HG03575 (cell line): Measurements from ENCODE around the gene MAFB.

Source experiments
- ATAC-seq: cut with Tn5 transposase; IDR thresholded peaks from one replicate; pipeline ENCODE4 v1.9.1; 2021; ENCODE audit not compliant: unreplicated experiment, insufficient number of reproducible peaks, low FRiP score; ENCODE audit errors: extremely low read depth

The MAFB gene

DNA sequence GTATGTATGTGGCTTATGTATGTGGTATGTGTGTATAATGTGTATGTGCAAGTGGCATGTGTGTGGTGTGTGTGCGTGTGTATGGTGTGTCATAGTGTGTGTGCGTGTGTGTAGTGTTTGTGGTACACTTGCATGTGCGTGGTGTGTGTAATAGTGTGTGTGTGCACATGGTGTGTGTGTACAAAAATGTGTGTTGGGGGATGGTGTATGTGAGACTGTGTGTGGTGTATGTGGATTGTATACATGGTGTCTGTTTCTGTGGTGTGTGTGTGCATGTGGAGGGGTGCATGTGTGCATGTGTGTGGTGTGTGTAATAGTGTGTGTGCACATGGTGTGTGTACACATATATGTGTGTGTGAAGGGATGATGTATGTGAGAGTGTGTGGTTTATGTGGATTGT is 21.5 kb downstream of the MAFB start:
- ATAC-seq: no peak

GRCh38 chr20:40666336-40666735 is 22.7 kb downstream of the MAFB start:
- no peak for ATAC-seq

DNA sequence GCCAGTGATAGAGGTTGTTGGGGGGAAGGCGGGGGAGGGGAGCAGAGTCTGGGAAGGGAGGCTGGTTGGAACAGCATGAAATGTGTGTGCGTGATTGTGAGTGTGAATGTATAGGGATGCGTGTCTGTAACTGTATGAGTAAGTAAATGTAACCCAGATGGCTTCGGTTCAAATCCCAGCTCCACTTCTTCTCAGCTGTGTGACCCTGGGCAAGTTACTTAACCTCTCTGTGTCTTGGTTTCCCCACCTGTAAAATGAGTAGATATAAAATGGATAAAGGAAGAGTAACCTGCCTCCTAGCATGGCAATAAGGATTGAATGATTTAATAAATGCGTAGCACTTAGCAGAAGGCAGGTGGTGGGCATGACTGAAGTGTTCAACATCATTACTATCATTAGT is 24.1 kb downstream of the MAFB start:
- ATAC-seq: no peak

- ATAC-seq: no peak
Observed at GRCh38 chr20:40663991-40664880, 24.8 kb downstream of the MAFB start.

- no peak for ATAC-seq
Observed at GRCh38 chr20:40663304-40663790, 25.7 kb downstream of the MAFB start.

DNA sequence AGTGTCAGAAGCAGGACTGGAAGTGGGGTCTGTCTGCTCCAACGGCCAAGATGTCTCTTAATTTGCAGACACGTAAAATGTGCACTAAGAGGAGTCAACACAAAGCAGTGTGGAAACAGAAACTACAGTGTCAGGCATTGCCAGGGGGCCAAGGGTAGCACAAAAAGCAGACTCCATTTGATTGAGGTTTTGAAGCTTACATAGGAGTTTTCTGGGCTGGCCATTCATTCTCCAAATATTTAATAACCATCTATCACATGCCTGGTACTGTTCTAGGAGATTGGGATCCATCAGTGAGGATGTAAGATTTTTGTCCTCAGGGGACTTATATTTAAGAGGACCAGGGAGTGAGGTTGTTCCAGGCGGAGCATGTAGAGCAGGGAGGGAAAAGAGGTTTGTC is 29.5 kb downstream of the MAFB start:
- no peak for ATAC-seq

DNA sequence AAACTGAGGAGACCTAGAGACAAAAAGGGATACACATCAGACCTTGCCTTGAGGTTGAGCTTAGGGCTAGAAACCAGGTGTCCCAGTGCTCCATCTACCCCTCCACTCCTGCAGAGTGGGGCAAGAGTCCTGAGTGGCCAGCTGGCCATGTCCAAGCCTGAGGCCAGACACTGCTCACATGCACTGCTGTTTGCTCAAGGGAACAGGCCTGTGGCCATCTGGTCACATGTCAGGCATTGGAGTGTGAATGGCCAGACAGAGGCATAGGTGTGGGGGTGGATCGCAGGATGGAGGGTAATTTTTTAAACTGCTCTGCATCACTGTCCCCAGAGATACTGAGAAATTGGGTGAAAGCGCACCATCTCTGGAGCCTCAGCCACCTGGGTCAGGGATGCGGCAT is 30.5 kb downstream of the MAFB start:
- ATAC-seq: no peak

DNA sequence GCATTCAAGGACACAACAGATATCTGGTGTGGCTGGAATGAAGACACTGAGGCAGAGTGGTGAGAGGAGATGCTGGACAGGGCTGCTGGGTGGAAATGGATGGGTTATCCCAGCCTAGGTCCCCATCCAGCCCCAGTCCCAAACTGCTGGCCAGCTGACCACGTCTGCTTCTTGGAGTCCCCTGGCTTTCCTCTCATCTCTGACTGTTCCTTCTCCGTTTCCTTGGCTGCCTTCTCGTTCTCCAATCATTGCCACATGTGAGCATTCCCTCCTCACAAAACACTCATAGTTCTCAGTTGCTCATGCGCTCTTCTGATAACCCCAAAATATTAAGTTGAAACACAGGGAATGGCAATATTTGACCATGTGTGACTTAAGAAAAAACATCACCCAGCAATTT is 31.5 kb downstream of the MAFB start:
- ATAC-seq: no peak

- ATAC-seq: no peak
Observed at GRCh38 chr20:40655451-40655850, 33.6 kb downstream of the MAFB start.

DNA sequence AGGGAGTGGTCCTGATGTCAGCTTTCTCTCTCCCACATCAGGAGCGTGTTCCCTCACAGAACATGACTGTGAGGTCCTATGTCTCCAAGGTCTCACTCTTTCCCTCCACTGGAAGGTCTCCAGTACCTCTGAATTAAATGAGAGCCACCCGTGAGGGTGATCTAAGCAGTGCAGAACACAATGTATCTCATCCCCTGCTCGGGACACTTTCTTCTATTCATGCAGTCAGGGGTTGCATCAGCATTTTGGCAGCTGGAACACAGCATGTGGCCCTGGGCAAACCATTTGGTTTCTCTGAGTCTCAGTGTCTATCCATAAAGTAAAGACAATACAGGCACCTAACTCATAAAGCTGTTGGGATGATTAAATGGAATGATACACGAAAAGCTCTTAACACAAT is 34.2 kb downstream of the MAFB start:
- no peak for ATAC-seq

DNA sequence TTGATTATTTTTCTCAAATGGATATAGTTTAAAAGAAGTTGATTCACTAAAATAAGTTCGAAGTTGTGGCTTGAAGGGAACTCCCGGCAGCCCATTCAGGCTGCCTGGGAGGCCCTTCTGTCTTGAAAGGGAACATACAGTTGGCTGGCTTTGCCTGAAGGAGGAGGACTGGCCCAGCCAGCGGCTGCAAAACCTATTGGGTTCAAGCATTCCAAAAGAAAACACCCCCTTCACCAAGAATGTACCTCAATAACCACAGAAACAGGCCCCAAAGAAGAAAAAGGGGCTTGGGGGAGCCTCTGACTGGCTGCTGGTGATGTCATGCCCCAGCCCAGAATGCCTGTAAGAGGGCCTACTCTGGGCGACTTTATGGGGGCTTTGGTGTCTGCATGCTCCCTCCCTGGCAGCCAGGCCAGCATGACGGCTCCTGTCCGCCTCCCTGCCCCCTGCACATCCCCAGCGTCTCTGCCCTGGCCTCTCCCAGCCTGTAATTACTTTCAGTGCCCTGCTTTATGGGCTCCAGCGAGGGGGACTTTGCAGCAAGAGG is 36.5 kb downstream of the MAFB start:
- no peak for ATAC-seq

DNA sequence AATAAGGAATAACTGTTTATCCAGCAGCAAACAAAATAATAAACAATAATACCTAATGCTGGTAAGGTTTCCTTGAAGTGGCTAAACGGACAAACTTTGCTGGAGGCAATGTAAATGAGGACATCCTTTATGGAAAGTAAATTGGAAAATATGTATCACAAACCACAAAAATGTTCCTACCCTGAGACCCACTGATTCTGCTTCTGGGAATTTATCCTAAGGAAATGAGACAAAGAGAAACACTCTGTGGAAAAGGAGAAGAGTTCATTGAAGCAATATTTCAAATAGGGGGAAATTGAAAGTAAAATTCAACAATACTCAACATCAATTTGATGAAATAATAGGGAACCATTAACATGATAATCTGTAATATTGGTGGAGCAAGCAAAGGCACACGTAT is 37.9 kb downstream of the MAFB start:
- ATAC-seq: no peak

DNA sequence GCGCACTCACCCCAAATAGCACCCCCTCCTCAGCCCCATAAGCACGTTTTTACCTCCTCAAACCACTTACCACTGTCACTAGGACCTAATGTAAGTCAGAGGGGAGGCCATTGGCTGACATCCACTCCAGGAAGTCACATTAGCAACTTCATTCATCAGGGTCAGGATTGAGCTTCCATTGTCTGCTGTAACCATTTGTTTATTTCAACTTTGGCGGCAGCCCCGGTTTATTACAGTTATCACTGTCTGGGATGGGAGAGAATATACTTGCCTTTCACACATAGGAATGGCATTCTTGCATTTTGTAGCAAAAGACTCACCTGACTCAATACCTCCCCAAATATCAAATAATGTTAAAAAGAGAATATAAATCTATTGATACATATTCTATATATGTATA is 38.3 kb downstream of the MAFB start:
- no peak for ATAC-seq

DNA sequence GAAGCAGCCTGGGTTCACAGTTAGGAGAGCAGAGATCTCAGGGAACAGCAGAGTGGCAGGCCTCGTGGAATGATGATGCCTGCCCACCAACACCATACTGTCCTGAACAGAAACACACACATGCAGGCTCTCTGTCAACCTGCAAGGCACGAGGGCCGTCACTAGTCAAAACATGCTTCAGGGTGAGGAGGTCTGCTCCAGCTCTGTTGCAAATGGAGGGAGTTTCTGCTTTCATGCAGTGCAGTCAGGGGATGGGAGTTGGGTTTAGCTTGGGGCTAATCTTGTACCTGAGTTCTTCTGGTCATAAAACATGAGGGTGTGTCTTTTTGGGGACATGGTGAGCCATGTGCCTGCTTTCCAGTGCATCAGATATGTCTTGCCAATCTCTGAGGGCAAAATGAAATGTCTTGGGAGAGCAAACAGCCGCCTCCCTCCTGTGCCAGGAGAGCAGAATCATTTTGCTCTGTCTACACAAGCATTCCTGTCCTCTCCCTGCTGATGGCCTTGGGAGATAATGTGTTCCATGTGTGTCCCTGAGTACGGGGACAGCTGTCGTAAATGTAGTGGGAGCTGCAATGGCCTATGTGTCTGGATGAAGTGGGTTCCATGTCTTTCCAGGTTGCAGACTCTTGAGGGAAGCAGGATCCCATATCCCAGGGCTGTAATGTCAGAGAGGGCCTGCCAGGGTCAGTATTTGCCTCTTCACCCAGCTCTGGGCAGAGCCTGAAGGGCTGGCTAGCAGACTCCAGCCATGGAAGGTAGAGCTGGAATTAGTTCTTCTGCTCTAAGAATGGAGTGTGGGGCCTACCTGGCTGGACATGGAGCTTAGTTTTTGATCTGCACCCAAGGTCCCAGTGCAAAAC is 40.6 kb downstream of the MAFB start:
- no peak for ATAC-seq

- ATAC-seq: no peak
Observed at GRCh38 chr20:40646813-40647212, 42.2 kb downstream of the MAFB start.

GRCh38 chr20:40646361-40646760 is 42.7 kb downstream of the MAFB start:
- no peak for ATAC-seq

GRCh38 chr20:40644863-40645262 is 44.2 kb downstream of the MAFB start:
- no peak for ATAC-seq

GRCh38 chr20:40643891-40644290 is 45.1 kb downstream of the MAFB start:
- no peak for ATAC-seq

GRCh38 chr20:40641809-40642208 is 47.2 kb downstream of the MAFB start:
- no peak for ATAC-seq

GRCh38 chr20:40641202-40641601 is 47.8 kb downstream of the MAFB start:
- ATAC-seq: no peak
